Umbilical cord (tissue), 2 donors: ENCODE measurements around the gene ARHGAP1. TPM values are rescaled to one million over a fixed set of nuclear protein-coding genes. Genes with fewer than 3 reads are reported as not detected.

Experiments used
- DNase-seq: peaks from one replicate; pipeline ENCODE4 v3.0.0-alpha.2; 2015; ENCODE audit warnings: low spot score
- total RNA-seq: library from RNA; depleted of rRNA; stranded (reverse); fragments of >200 nt; gene quantifications from one replicate; pipeline ENCODE4 v1.2.3, GENCODE V29; 2014; ENCODE audit warnings: low replicate concordance; ENCODE audit not compliant: insufficient read depth

ARHGAP1 gene
- total RNA-seq, 1 donor from 2014 or later, result 41.9 TPM

GRCh38 chr11:46694072-46694471 is 6.3 kb downstream of the ARHGAP1 start:
- no peak for DNase-seq

- peak; percentile 54 for DNase-seq
Measured at GRCh38 chr11:46693597-46694012, 6.8 kb downstream of the ARHGAP1 start.

- DNase-seq, result no peak
Measured at GRCh38 chr11:46692450-46692849, 8.0 kb downstream of the ARHGAP1 start.

GRCh38 chr11:46690702-46691101 is 9.7 kb downstream of the ARHGAP1 start:
- no peak for DNase-seq

GRCh38 chr11:46686886-46687795 is 13.3 kb downstream of the ARHGAP1 start:
- no peak for DNase-seq

GRCh38 chr11:46684367-46684766 is 16.1 kb downstream of the ARHGAP1 start:
- peak; percentile 33 for DNase-seq

GRCh38 chr11:46682773-46683752 is 17.4 kb downstream of the ARHGAP1 start:
- DNase-seq, result no peak

- DNase-seq, result no peak
Measured at GRCh38 chr11:46681814-46682213, 18.6 kb downstream of the ARHGAP1 start.

GRCh38 chr11:46680815-46681214 is 19.6 kb downstream of the ARHGAP1 start:
- DNase-seq, result no peak

GRCh38 chr11:46680164-46680760 is 20.2 kb downstream of the ARHGAP1 start:
- DNase-seq, result no peak

GRCh38 chr11:46679241-46680163 is 20.9 kb downstream of the ARHGAP1 start:
- DNase-seq, result no peak

GRCh38 chr11:46678741-46679130 is 21.7 kb downstream of the ARHGAP1 start:
- DNase-seq, result no peak

GRCh38 chr11:46677991-46678740 is 22.3 kb downstream of the ARHGAP1 start:
- DNase-seq, result no peak

GRCh38 chr11:46677169-46677568 is 23.2 kb downstream of the ARHGAP1 start:
- no peak for DNase-seq

- no peak for DNase-seq
Measured at GRCh38 chr11:46676436-46677158, 23.8 kb downstream of the ARHGAP1 start.

- DNase-seq, result no peak
Measured at GRCh38 chr11:46675949-46676348, 24.5 kb downstream of the ARHGAP1 start.

- DNase-seq, result peak; percentile 73
Measured at GRCh38 chr11:46675288-46675851, 25.0 kb downstream of the ARHGAP1 start.

GRCh38 chr11:46674463-46675287 is 25.7 kb downstream of the ARHGAP1 start:
- peak; percentile 91 for DNase-seq
